IMR-90 (cell line): ENCODE results near the gene PAXX. TPM values are rescaled to one million over a fixed set of nuclear protein-coding genes. Genes with fewer than 3 reads are reported as not detected.

Source experiments
- ATAC-seq: fragments of 200-7000 bp; cut with Tn5 transposase; 2 replicates; pipeline ENCODE4 v1.9.1; 2020; ENCODE audit warnings: low read depth, mild to moderate bottlenecking, moderate library complexity
- BruUV-seq: library from RNA; stranded (reverse); fragments of 400-500 nt; replicated peaks from 2 replicates; lab custom pipeline; 2021; lab: Mats Ljungman, UMichigan
- CTCF ChIA-PET: fragments of 300-600 bp; formaldehyde crosslinking; extraction: SDS; loops from one replicate; lab custom pipeline; 2021; ENCODE audit warnings: antibody characterized with exemption; lab: Yijun Ruan, JAX
- POLR2A ChIA-PET: fragments of 300-600 bp; sonication (Branson Sonifier 250); formaldehyde crosslinking; loops from one replicate; lab custom pipeline; 2022; ENCODE audit warnings: antibody characterized with exemption; ENCODE audit not compliant: unreplicated experiment; lab: Charles Lee
- DNase-seq: peaks from one replicate; pipeline ENCODE4 v3.0.0; 2013
- H2AFZ ChIP-seq: replicated peaks from 2 replicates; pipeline ENCODE3; 2013; ENCODE audit warnings: low read length, mild to moderate bottlenecking; ENCODE audit not compliant: poor library complexity
- H2AK5ac ChIP-seq: 2 replicates; pipeline ENCODE4 v1.6.1; 2013; ENCODE audit warnings: low read depth, low read length, inconsistent platforms
- H2AK9ac ChIP-seq: replicated peaks from 2 replicates; pipeline ENCODE3; 2013; ENCODE audit warnings: mild to moderate bottlenecking, low read depth, low read length, moderate library complexity; ENCODE audit not compliant: poor library complexity
- H2BK120ac ChIP-seq: 2 replicates; pipeline ENCODE4 v1.6.1; 2013; ENCODE audit warnings: low read depth, low read length, inconsistent platforms
- H2BK15ac ChIP-seq: 3 replicates; pipeline ENCODE4 v1.6.1; 2013; ENCODE audit warnings: low read depth, low read length, inconsistent platforms
- H2BK20ac ChIP-seq: 2 replicates; pipeline ENCODE4 v1.6.1; 2013; ENCODE audit warnings: low read depth, mild to moderate bottlenecking, inconsistent platforms, low read length, moderate library complexity
- H2BK5ac ChIP-seq: 2 replicates; pipeline ENCODE4 v1.6.1; 2013; ENCODE audit warnings: mild to moderate bottlenecking, low read depth, low read length, inconsistent platforms; ENCODE audit not compliant: poor library complexity, severe bottlenecking
- H3K14ac ChIP-seq: replicated peaks from 2 replicates; pipeline ENCODE4 v1.6.1; 2013; ENCODE audit warnings: low read depth, low read length, inconsistent platforms
- H3K18ac ChIP-seq: 2 replicates; pipeline ENCODE4 v1.6.1; 2013; ENCODE audit warnings: low read depth, low read length, control low read depth
- H3K23ac ChIP-seq: 2 replicates; pipeline ENCODE4 v1.6.1; 2013; ENCODE audit warnings: low read depth, low read length, inconsistent platforms
- H3K27ac ChIP-seq: 2 replicates; pipeline ENCODE4 v1.5.1; 2013; ENCODE audit warnings: mild to moderate bottlenecking, control low read depth, low read length; ENCODE audit not compliant: insufficient read depth
- H3K27me3 ChIP-seq: 2 replicates; pipeline ENCODE4 v1.6.1; 2013; ENCODE audit warnings: low read length; ENCODE audit not compliant: control insufficient read depth, insufficient read depth
- H3K36me3 ChIP-seq: 2 replicates; pipeline ENCODE4 v1.6.1; 2013; ENCODE audit warnings: low read length, mixed read lengths; ENCODE audit not compliant: control insufficient read depth, insufficient read depth
- H3K4ac ChIP-seq: 2 replicates; pipeline ENCODE4 v1.6.1; 2013; ENCODE audit warnings: low read depth, low read length, inconsistent platforms
- H3K4me1 ChIP-seq: 2 replicates; pipeline ENCODE4 v1.6.1; 2013; ENCODE audit warnings: low read length, mixed read lengths; ENCODE audit not compliant: control insufficient read depth, insufficient read depth
- H3K4me2 ChIP-seq: 2 replicates; pipeline ENCODE4 v1.6.1; 2013; ENCODE audit warnings: low read depth, mild to moderate bottlenecking, control low read depth, low read length, moderate library complexity
- H3K4me3 ChIP-seq: 2 replicates; pipeline ENCODE4 v1.5.1; 2013; ENCODE audit warnings: low read depth, mild to moderate bottlenecking, control low read depth, low read length, moderate library complexity; ENCODE audit not compliant: insufficient read depth
- H3K56ac ChIP-seq: 2 replicates; pipeline ENCODE4 v1.6.1; 2013; ENCODE audit warnings: low read length, inconsistent platforms; ENCODE audit not compliant: insufficient read depth; ENCODE audit errors: extremely low read depth
- H3K79me1 ChIP-seq, 2 experiments: 2 replicates each; pipeline ENCODE4 v1.6.1; 2013; ENCODE audit warnings: low read length in 2 of 2, inconsistent platforms in 1 of 2, low read depth in 1 of 2
- H3K9ac ChIP-seq: 2 replicates; pipeline ENCODE4 v1.6.1; 2013; ENCODE audit warnings: low read depth, low read length, control low read depth
- H3K9me1 ChIP-seq: 2 replicates; pipeline ENCODE4 v1.6.1; 2013; ENCODE audit warnings: low read length, inconsistent platforms; ENCODE audit not compliant: insufficient read depth
- H3K9me3 ChIP-seq: 2 replicates; pipeline ENCODE4 v1.6.1; 2013; ENCODE audit warnings: low read length; ENCODE audit not compliant: control insufficient read depth, insufficient read depth
- H4K20me1 ChIP-seq: 2 replicates; pipeline ENCODE4 v1.6.1; 2013; ENCODE audit warnings: low read length, inconsistent platforms; ENCODE audit not compliant: insufficient read depth
- H4K5ac ChIP-seq: 2 replicates; pipeline ENCODE4 v1.6.1; 2013; ENCODE audit warnings: mild to moderate bottlenecking, low read depth, low read length, control low read depth
- H4K8ac ChIP-seq, 2 experiments: 2 replicates each; pipeline ENCODE4 v1.6.1; 2013; ENCODE audit warnings: low read depth in 2 of 2, low read length in 2 of 2, control low read depth in 1 of 2, inconsistent platforms in 1 of 2
- H4K91ac ChIP-seq: 2 replicates; pipeline ENCODE4 v1.6.1; 2013; ENCODE audit warnings: low read depth, low read length, inconsistent platforms; ENCODE audit not compliant: insufficient read depth
- BHLHE40 ChIP-seq: fragments of 150-350 bp; IDR thresholded peaks from 2 replicates; pipeline ENCODE4 v1.6.1; 2016; ENCODE audit warnings: mild to moderate bottlenecking, low read depth, low read length
- CHD1 ChIP-seq: IDR thresholded peaks from 2 replicates; pipeline ENCODE4 v1.6.1; 2012; ENCODE audit warnings: low read depth, low read length, improper control_type of control experiment
- CTCF ChIP-seq: conservative IDR thresholded peaks from 2 replicates; pipeline ENCODE4 v1.5.1; 2012; ENCODE audit warnings: mild to moderate bottlenecking, low read depth, low read length, improper control_type of control experiment
- ELK1 ChIP-seq: fragments of 150-350 bp; IDR thresholded peaks from 2 replicates; pipeline ENCODE4 v1.6.1; 2016; ENCODE audit warnings: low read depth, mild to moderate bottlenecking, low read length, moderate library complexity, borderline replicate concordance
- MAZ ChIP-seq: IDR thresholded peaks from 2 replicates; pipeline ENCODE4 v1.6.1; 2012; ENCODE audit warnings: low read depth, mild to moderate bottlenecking, low read length, improper control_type of control experiment, moderate library complexity, borderline replicate concordance
- RCOR1 ChIP-seq: IDR thresholded peaks from 2 replicates; pipeline ENCODE4 v1.6.1; 2012; ENCODE audit warnings: mild to moderate bottlenecking, low read length, improper control_type of control experiment; ENCODE audit not compliant: insufficient replicate concordance
- RFX5 ChIP-seq: IDR thresholded peaks from 2 replicates; pipeline ENCODE4 v1.8.0; 2012; ENCODE audit warnings: low read depth, mild to moderate bottlenecking, low read length, moderate library complexity
- WGBS, 2 experiments: methylation state at CpG; one replicate each; pipeline versions ENCODE4 v1.1.5 to v1.1.7; 2013; ENCODE audit warnings: missing lambda C conversion rate in 2 of 2; ENCODE audit not compliant: insufficient read length in 1 of 2; ENCODE audit errors: extremely low coverage in 2 of 2; 5-methylcytosine and 5-hydroxymethylcytosine counted together
- dilution Hi-C: fragments of 300-500 bp; cut with HindIII; formaldehyde crosslinking; loops from one replicate; pipeline ENCODE4 v1.14.3; 2018; ENCODE audit warnings: low sequenced_read_pairs; ENCODE audit not compliant: unreplicated experiment
- in situ Hi-C: fragments of 300-500 bp; cut with MboI; formaldehyde crosslinking; loops from 3 replicates; pipeline ENCODE4 v1.14.3; 2019; ENCODE audit warnings: low sequenced_read_pairs, inconsistent platforms, mixed read lengths
- intact Hi-C: fragments of 100-400 bp; cut with micrococcal nuclease; formaldehyde crosslinking; loops from 2 replicates; pipeline ENCODE4 v1.10.0; 2022
- polyA plus RNA-seq, 3 experiments: library from polyadenylated mRNA; depleted of rRNA; stranded (reverse); fragments of >200 nt; gene quantifications; 2 replicates each; pipeline ENCODE4 v1.2.3, GENCODE V29; 2012; ENCODE audit warnings: low replicate concordance in 1 of 3
- total RNA-seq: library from RNA; depleted of rRNA; stranded (reverse); fragments of >200 nt; gene quantifications from 2 replicates; pipeline ENCODE4 v1.2.3, GENCODE V29; 2012

PAXX gene
- total and polyA plus RNA-seq, 2 of the 4 experiments (the other 2 are of a cell fraction) = 5.7 to 24.6 TPM

GRCh38 chr9:137039611-137040366 lies 47.6 kb downstream of the PAXX start:
- no peak for ATAC-seq
- in situ Hi-C loops (loop anchor here (10.0 kb wide), 1 partner anchor 255 kb away; no protein-coding TSS in a partner anchor), dilution Hi-C loops (no loop called here), intact Hi-C loops (no loop called here)
- no peak overlapping the region for H4K91ac ChIP-seq
- H3K4me2 ChIP-seq = no peak overlapping the region
- ChIA-PET POLR2A (no interaction called here), CTCF (no interaction called here)
- H2AK5ac ChIP-seq = no peak overlapping the region
- BruUV-seq = TSS peak; percentile 71
- H4K5ac ChIP-seq = no peak overlapping the region
- H3K4ac ChIP-seq = no peak overlapping the region
- no peaks in the 10 kb centered on the region for H3K27me3 ChIP-seq
- peaks cover 25% of the 10 kb centered on the region for H4K20me1 ChIP-seq
- 78% methylated on average over 7 of the region's 32 CpGs; no CpG with 5 or more reads in 1 of the 2 experiments for WGBS, 2 experiments
- H2AFZ ChIP-seq = no peak overlapping the region
- peaks cover 2 to 13% of the 10 kb centered on the region in 2 experiments; a peak in 3 of 4 replicates for H3K79me1 ChIP-seq
- no peak for DNase-seq
- no peak overlapping the region for H2BK120ac ChIP-seq
- no peak overlapping the region for H3K18ac ChIP-seq
- TF ChIP-seq CTCF (no peak), RFX5 (no peak), RCOR1 (no peak), BHLHE40 (no peak), CHD1 (no peak), ELK1 (no peak), MAZ (no peak)
- no peaks in the 10 kb centered on the region for H3K9me1 ChIP-seq
- H3K9me3 ChIP-seq = no peaks in the 10 kb centered on the region
- H3K4me3 ChIP-seq = no peak overlapping the region
- no peak overlapping the region for H2BK20ac ChIP-seq
- H3K56ac ChIP-seq = no peak overlapping the region
- H3K14ac ChIP-seq = no peak overlapping the region
- no peak overlapping the region for H3K23ac ChIP-seq
- no peak overlapping the region for H2BK15ac ChIP-seq
- H3K36me3 ChIP-seq = peaks cover 17% of the 10 kb centered on the region
- no peak overlapping the region for H3K9ac ChIP-seq
- no peak overlapping the region for H2BK5ac ChIP-seq
- H3K27ac ChIP-seq = no peak overlapping the region
- peaks cover 8% of the 10 kb centered on the region for H3K4me1 ChIP-seq
- no peak overlapping the region for H4K8ac ChIP-seq
- no peak overlapping the region for H2AK9ac ChIP-seq
